M059J (cell line): ENCODE results near the gene BOK. TPM values are rescaled to one million over a fixed set of nuclear protein-coding genes. Genes with fewer than 3 reads are reported as not detected.

Experiments used
- DNase-seq: peaks from one replicate; pipeline ENCODE4 v3.0.0-alpha.2; 2012; ENCODE audit warnings: low read depth
- total RNA-seq: library from RNA; depleted of rRNA; stranded (reverse); fragments of >200 nt; shearing (Covaris generic); gene quantifications from 2 replicates; pipeline ENCODE4 v1.2.3, GENCODE V29; 2014

The BOK gene
- total RNA-seq, 1 experiment from 2014 or later = 11.7 TPM

DNA sequence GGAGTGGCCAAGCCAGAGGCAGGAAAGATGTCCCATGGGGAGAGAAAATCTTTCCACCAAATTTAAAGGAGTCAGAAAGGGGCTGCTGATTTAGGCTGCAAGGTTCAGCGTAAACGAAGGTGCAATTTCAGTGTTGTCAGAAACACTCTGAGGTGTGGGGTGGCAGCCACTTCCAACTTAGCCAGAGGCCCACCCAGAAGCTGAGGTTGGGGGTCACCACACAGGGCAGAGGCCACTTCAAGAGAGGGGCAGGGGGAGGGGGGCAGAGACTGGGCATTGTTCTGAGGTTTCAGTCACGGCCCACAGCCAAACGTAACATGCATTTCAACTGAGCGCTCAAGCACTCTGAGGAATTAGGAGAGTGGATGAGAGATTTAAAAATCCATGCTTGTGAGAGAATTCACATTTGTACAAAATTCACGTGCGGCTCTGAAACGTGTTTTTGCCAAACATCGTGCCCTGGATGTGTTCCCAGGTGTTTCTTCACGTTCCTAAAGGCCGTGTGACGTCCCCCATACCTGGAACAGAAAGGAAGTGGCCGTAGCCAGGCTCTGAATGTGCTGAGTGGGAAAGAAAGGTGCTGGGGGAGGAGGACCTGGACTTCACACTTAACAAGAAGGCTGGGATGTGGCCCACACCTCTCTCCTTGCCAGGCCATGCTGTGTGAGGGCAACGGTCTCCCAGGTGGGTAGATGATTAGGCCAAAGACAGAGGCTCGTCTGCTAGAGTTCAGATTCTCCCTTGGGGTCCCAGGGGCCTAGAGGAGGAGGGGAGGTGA, 19.5 kb upstream of the BOK start:
- DNase-seq = no peak

DNA sequence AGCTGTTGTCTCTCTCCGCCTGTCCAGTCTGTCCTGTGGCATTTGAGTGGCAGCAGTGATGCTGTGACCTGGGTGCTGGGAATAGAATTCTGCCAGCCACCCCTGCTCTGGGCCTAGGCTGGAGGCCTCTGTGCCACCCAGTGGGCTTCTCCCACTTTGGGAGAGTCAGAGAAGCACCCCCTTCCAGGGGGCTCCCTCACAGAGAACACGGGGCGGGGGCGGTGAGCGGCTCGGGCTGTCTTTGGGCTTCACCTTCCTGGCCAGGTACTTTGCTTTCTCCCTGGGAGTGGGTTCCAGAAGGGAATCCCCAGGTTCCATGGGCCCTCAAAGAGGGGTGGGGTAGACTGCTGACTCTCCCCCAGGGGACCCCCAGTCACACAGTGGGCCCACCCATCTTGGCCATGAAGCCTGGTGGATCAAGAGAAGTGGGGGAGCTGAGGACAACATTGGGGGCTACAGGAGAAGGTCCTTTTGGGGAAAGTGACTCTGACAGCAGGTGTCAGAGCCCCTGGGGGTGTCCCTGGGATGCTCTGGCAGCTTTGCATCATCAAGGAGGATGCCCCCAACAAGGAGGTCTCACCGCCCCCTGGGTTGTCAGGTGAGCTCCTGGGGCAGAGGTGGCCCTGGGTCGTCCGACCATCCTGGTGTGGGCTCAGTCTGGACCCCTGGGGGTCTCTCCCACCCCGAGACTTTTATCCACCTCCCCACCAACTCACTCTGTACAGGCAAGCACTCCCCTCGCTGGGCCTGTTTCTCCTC, 18.8 kb upstream of the BOK start:
- no peak for DNase-seq

DNA sequence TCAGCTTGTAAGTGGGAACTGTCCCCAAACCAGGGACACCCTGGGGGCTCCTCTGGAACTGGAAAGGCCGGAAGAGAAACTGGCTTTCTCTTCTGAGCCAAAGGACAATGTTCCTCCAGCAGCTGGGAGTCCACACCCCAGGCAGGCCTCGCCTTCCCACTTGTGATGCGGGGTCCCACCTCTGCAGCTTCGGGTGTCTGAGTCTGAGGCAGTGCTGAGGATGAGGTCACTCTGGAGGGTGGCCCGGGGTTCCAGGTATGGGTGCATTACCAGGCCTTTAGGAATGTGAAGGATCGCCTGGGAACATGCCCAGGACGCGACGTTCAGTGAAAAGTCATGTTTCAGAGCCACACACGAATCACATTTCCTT, 18.2 kb upstream of the BOK start:
- peak; percentile 54 for DNase-seq

DNA sequence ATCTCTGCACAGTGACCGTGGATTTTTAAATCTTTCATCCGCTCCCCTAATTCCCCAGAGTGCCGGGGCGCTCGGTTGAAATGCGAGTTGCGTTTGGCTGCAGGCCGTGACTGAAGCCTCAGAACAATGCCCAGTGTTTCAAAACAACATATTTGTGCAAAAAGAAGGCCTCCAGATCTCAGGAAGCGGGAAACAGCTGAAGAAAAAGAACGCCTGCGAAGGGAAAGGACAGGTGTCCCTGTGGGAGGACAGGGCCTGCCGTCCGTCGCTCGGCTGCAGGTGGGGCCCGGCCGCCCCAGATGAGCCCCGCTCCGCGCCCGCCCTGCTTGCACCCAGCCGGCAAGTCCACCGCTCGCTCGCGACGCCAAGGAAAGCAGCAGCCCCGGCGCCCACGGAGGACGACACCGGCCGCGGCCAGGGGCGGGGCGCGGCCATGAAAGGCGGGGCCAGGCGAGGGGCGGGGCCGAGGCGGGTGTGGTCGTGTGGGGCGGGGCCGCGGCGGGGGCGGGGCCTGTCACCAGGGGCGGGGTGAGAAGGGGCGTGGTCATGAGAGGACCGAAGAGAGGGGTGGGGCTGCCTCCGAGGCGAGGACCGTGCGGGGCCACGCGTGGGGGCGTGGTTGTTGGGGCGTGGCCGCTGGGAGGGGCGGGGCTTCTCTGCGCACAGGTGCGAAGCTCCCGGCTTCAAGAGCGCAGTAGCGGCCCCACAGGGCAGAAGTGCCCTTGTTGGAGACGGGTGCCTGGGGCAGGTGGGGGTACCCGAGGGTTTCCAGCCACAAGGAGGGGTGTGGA, 17.6 kb upstream of the BOK start:
- peak; percentile 26 for DNase-seq

DNA sequence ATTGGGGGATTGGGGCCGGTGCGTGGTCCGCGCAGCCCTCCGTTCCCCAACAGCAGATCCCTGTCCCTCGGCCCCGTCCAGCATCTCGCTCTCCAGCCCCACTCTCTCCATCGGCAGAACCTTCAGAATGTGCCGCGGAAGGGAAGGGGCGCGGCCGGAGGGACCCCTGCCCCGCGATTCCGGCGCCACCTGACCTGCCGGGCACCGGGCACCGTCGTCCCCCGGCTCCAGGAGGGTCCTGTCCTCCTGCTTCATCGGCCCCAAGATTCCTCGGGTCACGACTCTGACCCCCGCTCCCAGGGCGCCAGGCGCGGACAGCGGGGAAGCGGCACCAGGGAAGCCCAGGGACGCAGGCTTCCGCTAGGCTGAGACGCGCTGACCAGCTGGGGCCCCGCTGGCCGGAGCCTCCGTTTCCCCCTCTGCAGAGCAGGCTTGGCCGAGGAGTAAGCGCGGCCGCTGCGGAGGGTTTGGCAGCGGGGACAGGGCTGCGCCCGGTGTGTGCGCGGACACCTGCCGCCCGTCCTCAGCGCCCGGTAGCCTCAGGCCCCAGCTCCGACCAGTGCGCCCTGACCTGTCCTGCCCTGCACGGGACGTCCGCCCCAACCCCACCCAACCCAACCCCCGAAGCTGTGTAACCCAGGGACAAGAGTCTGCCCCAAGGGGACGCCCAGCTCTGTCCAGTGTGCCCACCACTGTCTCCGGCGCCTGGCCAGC, 16.8 kb upstream of the BOK start:
- no peak for DNase-seq

DNA sequence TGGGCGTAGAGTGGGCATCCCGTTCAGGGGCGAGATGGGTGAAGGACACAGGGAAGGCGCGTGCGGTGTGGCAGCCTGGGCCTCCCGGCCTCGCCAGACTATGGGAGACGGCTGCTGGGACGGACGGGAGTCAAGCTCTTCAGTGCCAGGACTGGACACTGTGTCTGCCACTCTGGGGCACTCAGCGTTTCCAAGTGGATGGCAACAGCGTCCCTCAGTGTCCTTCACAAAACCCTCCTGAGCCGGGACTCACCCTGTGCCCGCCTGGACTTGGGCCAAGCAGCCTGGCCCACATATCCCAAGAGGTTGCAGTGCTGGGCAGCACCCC, 16.3 kb upstream of the BOK start:
- DNase-seq = no peak

DNA sequence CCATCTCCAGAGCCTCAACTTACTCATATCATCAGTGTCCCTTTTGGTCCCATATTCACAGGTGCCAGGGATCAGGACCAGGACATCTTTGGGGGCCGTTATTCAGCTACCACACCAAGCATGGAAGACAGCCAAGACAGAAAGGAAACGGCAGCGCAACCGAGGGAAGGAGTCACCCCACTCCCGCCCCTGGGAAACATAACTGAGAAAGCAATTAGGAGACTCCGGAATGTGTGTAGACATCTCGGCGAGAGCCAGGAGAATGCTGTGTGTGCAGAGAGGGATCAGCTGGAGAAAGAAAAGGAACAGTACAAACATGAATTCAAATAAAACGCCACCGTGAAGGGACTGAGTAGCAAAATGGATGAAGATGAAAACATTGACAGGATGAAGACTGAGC, 13.4 kb upstream of the BOK start:
- peak; percentile 73 for DNase-seq

DNA sequence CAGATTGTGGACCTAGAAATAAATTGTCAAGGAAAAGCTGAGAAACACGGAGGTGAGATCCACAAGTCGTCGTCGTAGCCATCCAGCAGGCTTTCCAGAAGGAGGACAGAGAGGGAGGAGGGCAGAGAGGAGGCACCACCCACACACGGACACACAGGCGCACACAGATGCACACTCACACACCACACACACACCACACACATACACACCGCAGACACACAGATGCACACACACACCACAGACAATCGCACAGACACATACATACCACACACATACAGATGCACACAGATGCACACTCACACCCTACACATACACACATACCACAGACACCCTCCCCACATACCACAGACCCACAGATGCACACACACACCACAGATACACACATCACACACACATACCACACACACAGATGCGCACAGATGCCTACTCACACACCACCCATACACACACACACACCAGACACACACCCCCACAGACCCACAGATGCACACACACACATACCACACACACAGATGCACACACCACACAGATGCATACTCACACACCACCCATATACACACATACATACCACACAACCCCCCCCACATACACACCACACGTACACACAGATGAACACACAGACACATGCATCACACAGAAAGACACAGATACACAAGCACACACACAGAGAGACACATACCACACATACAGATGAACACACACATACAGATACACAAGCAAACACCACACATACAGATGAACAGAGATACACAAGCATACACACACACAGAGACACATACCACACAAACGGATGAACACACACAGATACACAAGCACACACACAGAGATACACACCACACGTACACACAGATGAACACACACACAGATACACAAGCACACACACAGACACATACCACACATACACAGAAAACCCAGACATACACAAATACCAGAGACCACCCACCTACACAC, 12.7 kb upstream of the BOK start:
- DNase-seq = no peak

DNA sequence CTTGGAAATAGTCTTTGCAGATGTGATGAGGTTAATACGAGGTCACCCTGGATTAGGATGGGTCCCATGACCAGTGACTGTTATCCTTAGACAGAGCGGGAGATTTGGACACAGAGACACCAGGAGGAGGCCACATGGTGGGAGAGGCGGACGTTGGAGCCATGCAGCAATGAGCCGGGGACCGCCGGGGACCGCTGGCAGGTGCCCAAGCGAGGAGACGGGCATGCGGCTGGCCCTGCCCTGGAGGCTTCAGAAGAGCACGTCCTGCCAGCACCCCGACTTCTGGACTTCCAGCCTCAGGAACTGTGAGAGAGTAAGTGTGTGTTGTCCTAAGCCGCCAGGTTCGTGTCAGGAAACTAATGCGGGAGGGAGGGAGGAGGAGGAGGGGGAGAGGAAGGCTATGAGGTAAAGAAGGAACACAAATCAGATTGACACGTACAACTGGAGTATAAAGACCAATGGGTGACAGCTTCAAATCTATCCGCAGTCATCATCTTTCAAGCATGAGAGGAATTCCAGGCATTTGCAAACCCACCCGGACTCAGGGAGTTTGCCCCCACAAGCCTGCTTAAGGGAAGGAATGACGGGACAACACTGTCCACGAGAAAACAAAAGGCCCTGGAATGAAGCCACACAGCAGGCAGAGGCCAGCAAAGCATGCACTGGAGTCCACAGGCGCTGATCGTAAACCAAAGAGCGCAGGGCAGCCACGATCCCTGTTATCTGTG, 11.6 kb upstream of the BOK start:
- peak; percentile 85 for DNase-seq

DNA sequence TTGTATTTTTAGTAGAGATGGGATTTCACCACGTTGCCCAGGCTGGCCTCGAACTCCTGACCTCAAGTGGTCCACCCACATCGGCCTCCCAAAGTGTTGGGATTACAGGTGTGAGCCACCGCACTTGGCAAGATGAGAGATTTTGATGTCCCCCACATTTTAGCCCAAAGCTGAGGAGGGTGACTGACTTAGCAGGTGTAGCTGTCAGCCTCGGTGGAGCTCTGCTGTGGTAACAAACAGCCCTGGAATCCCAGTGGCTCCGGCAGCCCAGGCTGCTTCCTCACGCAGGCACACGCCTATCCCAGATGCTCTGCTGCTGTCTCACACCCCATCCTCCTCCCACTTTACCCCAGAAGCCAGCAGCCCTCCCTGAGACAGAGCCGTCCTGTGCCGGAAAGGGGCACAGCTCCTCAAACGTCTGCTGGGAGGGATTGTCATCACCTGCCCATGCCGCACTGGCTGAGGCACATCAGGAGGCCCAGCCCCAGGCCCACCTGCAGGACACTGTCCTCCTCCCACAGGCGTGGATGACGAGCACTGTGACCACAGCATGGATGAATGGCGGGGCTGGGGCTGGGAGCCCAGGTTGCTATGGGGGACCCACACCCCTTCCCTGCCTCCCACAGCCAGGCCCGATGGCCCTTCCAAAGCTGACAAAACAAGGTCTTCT, 10.6 kb upstream of the BOK start:
- no peak for DNase-seq

DNA sequence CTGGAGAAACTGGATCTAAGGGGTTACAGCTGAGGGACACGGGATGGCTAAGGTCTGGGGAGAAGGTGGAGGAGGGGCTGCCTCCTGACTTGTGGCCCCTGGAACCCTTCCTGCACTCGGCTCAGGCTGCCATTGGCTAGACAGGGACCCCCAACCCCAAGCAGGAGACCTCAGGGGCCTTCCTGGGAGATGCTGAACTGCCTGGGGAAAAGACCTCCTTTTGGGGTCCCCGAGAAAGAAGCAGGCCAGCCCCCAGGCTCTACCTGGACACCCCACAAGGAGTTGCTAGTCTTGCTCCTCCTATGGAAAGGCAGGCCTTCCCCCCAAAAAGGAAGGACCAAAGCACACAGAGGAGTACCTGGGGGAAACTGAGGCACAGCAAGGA, 10.1 kb upstream of the BOK start:
- no peak for DNase-seq

DNA sequence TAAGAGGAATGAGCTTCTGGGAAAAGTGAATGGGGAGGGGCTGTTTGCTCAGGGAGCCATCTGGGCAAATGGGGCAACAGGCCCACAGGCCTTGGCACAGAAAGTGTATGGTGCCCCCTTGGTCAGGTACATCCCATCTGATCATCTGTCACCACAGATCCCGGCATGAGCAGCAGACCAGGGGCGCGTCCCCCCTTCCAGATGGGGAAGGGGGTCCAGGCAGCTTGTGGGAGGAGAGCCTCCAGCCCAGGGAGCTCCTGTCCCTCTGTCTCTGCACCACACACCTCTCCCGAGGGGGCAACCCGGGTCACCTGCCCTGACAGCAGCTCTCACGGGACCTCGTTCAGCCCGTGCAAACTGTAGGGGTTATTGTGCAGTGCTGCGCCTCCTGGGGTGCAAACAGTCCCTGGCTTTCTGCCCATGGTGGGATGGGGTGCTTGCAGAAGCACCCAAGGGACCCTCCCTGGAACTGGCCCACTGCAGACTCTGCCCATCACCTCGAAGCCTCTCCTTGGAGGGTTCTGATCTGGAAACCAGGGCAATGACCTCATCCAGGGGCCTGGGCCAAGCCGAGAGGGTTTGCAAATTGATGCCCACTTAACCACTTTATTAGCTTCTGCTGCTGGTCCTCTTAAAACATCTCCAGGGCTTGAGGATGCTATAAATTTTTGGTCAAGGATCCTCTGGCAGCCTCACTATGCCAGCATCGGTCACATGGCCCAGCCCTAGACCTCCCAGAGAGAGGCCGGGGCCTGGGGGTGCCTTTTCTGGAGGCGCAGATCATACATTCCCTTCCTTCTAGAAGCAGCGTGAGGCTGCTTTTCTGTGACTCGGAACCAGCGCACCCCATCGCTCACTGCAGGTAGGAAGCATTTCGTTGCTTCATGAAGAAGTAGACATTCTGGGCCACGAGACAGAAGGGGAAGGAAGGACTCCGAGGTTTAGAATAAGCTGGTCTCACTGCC, 7.6 kb upstream of the BOK start:
- no peak for DNase-seq

DNA sequence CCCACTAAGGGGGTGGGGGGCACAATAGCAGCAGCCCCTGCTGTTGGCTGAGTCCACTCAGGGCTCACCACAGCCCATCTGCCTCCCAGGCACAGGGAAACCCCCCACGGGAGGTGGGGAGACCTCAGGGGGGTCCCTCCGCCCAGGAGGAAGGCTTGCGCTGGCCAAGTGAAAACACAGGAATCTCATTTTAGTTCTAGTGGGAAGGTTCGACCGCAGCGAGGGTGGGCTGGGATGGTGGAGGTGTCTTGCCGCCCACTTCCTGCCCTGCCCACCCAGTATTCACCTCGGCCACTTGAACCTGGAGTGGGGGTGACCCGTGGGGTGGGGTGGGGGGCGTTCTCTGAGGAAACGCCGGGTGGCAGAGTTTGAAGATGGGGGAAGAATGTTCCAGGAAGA, 6.9 kb upstream of the BOK start:
- no peak for DNase-seq

DNA sequence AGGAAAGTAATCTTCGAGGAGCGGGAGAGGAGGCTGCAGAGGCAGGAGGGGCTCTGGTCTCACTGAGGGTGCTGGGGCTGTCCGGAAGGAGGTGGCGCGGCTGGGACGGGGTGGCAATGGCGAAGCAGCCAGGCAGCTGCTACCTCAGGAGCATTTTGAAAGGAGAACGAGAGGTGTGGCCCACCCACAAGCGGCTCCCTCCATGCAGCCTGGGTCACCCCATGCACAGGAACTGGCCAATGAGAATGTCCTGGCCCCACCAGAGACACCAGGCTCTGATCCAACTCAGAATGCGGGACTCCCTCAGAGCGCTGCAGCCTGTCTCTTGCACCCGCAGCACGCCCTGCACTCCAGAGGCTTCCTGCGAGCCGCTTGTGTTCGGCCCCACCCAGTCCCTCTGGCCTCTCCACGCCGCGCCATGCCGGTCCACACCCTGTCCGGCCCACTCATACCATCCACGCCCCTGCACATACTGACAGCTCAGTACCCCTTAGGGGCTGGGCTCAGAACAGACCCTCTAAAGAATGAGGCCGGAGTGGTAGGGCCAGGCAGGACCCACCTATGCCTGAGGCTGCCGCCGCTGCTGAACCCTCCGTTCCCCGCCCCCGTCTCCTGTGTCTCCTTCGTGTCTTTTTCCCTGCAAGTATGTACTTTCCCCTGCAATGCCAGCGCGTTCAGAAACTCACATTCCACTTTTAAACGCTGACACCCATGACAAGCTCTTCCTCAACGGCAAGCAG, 6.4 kb upstream of the BOK start:
- DNase-seq = no peak

DNA sequence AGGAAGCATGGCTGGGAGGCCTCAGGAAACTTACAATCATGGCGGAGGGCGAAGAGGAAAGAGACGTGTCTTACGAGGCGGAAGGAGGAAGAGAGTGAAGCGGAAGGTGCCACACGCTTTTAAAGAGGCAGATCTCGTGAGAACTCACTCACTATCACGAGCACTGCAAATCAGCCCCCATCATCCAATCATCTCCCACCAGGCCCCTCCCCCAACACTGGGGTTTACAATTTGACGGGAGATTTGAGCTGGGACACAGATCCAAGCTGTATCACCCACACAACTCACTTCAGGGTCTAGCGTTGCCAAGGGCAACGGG, 5.1 kb upstream of the BOK start:
- DNase-seq = no peak

DNA sequence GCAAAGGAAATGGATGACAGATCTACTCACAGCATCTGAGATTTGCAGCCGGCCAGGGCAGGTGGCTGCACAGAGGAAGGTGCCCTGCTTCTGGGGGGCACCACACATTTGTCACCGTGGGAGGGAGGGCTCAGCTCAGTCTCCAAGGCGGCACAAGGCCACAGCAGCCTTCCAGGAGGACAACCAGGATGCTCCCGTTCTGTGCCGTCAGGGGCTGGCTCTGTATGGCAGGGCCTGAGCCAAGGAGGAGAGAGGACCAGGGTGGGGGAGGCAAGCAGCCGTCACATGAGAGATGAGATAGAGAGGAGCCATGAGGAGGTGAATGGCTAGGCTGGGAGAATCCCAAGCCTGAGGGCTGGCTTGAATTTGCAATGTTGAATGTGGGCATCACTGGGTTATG, 4.6 kb upstream of the BOK start:
- no peak for DNase-seq

DNA sequence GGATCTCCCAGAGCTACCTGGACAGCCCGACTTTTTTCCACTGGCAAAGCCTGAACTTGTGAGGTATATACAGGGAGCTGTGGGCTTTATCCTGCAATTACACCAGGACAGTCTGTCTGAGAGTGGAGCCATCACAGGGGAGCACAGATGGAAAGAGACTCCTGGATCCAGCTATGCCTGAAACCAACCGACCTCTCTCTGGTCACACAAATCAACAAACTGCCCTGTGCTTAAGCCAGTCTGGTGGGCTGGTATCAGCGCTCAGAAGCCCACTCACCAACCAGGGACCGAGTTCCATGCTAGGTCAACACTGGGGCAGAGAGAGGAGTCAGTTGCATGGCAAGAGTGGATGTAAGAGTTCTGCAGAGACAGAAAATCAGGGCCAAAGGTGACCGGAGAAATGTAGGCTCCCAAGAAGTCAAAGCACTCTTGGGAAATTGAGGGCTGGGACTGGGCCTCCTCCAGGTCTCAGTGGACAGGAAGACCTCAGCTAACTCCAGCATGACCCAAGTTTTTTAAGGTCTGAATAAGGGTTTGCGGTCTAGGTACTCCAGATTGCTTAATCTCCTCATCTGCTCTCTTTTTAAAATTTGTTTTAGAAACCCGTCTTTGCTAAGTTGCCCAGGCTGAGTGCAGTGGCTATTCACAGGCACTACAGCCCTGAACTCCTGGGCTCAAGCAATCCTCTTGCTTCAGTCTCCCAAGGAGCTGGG, 3.8 kb upstream of the BOK start:
- DNase-seq = no peak
